CD8-positive, alpha-beta memory T cell (primary cell): ENCODE measurements around the gene CC2D2A. TPM values are rescaled to one million over a fixed set of nuclear protein-coding genes. Genes with fewer than 3 reads are reported as not detected.

ENCODE experiments used
- CTCF ChIA-PET: fragments of 350-600 bp; sonication (Branson Sonifier 250); formaldehyde crosslinking; loops from one replicate; lab custom pipeline; 2021; ENCODE audit warnings: antibody characterized with exemption; lab: Charles Lee
- POLR2A ChIA-PET: fragments of 350-600 bp; sonication (Branson Sonifier 250); formaldehyde crosslinking; loops from one replicate; lab custom pipeline; 2021; ENCODE audit warnings: antibody characterized with exemption; lab: Charles Lee
- DNase-seq, 5 donors: peaks; one replicate each; pipeline versions ENCODE4 v3.0.0 to v3.0.0-alpha.2; 2020 to 2022; ENCODE audit warnings: mixed read lengths in 1 of 5
- H3K27ac ChIP-seq: one replicate; pipeline ENCODE4 v1.7.0; 2013; ENCODE audit warnings: low read depth, mild to moderate bottlenecking, low read length, moderate library complexity
- H3K27me3 ChIP-seq: 2 replicates; pipeline ENCODE4 v1.7.0; 2013; ENCODE audit warnings: low read length, mild to moderate bottlenecking; ENCODE audit not compliant: insufficient read depth, poor library complexity, severe bottlenecking
- H3K36me3 ChIP-seq: 2 replicates; pipeline ENCODE4 v1.7.0; 2013; ENCODE audit warnings: mild to moderate bottlenecking, low read length, moderate library complexity; ENCODE audit not compliant: insufficient read depth
- H3K4me1 ChIP-seq: 2 replicates; pipeline ENCODE4 v1.7.0; 2013; ENCODE audit warnings: mild to moderate bottlenecking, low read length, moderate library complexity; ENCODE audit not compliant: insufficient read depth
- H3K4me3 ChIP-seq: 2 replicates; pipeline ENCODE4 v1.7.0; 2013; ENCODE audit warnings: mild to moderate bottlenecking, low read length
- H3K9me3 ChIP-seq: 2 replicates; pipeline ENCODE4 v1.7.0; 2013; ENCODE audit warnings: mild to moderate bottlenecking, low read length
- H3K27ac Mint-ChIP-seq, 8 donors: one replicate each; pipeline ENCODE4 v1.8.0; 2020 to 2021; ENCODE audit warnings: mixed read lengths in 8 of 8, mild to moderate bottlenecking in 6 of 8, inconsistent platforms in 3 of 8, moderate library complexity in 3 of 8
- H3K27me3 Mint-ChIP-seq, 2 donors: one replicate each; pipeline ENCODE4 v1.8.0; 2020 to 2021; ENCODE audit warnings: mixed read lengths in 2 of 2, mild to moderate bottlenecking in 1 of 2, moderate library complexity in 1 of 2
- H3K36me3 Mint-ChIP-seq, 3 donors: one replicate each; pipeline ENCODE4 v1.8.0; 2020 to 2021; ENCODE audit warnings: mixed read lengths in 3 of 3, inconsistent platforms in 1 of 3, mild to moderate bottlenecking in 1 of 3
- H3K4me1 Mint-ChIP-seq, 3 donors: one replicate each; pipeline ENCODE4 v1.8.0; 2020 to 2021; ENCODE audit warnings: mixed read lengths in 3 of 3, inconsistent platforms in 1 of 3, mild to moderate bottlenecking in 1 of 3
- H3K4me3 Mint-ChIP-seq, 7 donors: one replicate each; pipeline ENCODE4 v1.8.0; 2020 to 2021; ENCODE audit warnings: mixed read lengths in 7 of 7, mild to moderate bottlenecking in 6 of 7, moderate library complexity in 4 of 7, inconsistent platforms in 2 of 7
- H3K9me3 Mint-ChIP-seq, 5 donors: one replicate each; pipeline ENCODE4 v1.8.0; 2020 to 2022; ENCODE audit warnings: mixed read lengths in 5 of 5, mild to moderate bottlenecking in 3 of 5, moderate library complexity in 2 of 5, inconsistent platforms in 1 of 5
- polyA plus RNA-seq: library from polyadenylated mRNA; unstranded; fragments of 300-500 nt; fragmentation: Illumina TruSeq; gene quantifications from one replicate; pipeline ENCODE4 v1.2.3, GENCODE V29; 2021
- total RNA-seq, 2 experiments: library from RNA; stranded (reverse); gene quantifications; one replicate each; pipeline ENCODE4 v1.2.3, GENCODE V29; 2021

CC2D2A gene
- total and polyA plus RNA-seq, 3 experiments from 2014 or later = 0.14 TPM; not detected in 2

DNA sequence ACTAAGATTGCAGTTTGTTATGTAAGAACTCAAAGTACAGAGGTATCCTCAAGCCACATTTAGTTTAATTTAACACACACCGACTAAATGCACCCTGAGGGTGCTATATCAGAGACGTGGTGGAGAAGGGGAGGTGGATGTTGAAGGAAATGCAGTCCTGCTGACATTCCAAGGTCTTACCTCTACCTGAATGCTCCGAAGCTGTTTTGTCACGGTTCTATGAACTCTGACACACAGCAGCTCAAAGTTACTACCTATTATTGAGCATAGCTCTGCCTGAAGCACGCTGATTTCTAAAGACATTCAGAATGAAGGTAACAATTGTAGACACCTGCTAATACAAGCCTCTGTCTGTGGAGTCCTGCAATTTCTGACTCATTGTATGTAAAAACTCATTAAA is 6.7 kb downstream of the CC2D2A start:
- Histone ChIP-seq H3K27ac (no peak overlapping the region), H3K36me3 (no peaks in the 10 kb centered on the region), H3K27me3 (no peaks in the 10 kb centered on the region), H3K9me3 (no peaks in the 10 kb centered on the region), H3K4me1 (no peaks in the 10 kb centered on the region), H3K4me3 (no peak overlapping the region)
- no peak overlapping the region for H3K27ac Mint-ChIP-seq
- ChIA-PET POLR2A (no interaction called here), CTCF (interaction anchor here (1.5 kb wide), 1 partner anchor 19 kb away, joined by 7 read pairs; no protein-coding TSS in a partner anchor)
- no peaks in the 10 kb centered on the region for H3K4me1 Mint-ChIP-seq
- peaks cover 0 to 2% (median 0%) of the 10 kb centered on the region in 3 donors for H3K36me3 Mint-ChIP-seq
- H3K4me3 Mint-ChIP-seq = no peak overlapping the region
- DNase-seq = no peak
- no peaks in the 10 kb centered on the region for H3K9me3 Mint-ChIP-seq
- H3K27me3 Mint-ChIP-seq = peaks cover 0 to 2% of the 10 kb centered on the region in 2 donors

DNA sequence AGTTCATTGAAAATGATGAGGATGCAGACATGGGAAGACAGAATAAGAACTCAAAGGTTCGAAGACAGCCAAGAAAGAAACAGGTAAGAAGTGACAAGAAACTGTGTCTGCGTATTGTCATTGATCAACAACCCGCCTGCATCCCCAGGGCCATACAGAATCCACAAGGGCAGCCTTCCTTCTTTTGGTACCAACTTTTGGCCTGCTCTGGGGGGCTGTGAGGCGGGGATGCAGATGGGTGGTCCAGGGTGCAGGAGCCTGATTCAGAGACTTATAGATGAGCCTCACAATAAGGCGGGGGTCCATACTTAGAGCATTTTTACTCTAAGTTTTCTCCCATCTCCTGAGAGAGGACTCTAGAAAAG is 9.0 kb downstream of the CC2D2A start:
- Mint-ChIP-seq H3K9me3 (peaks cover 0 to 2% (median 0%) of the 10 kb centered on the region in 5 donors), H3K27me3 (peaks cover 0 to 2% of the 10 kb centered on the region in 2 donors), H3K27ac (no peak overlapping the region), H3K36me3 (peaks cover 0 to 2% (median under 1%) of the 10 kb centered on the region in 3 donors), H3K4me1 (no peaks in the 10 kb centered on the region), H3K4me3 (no peak overlapping the region)
- Histone ChIP-seq H3K36me3 (no peaks in the 10 kb centered on the region), H3K4me3 (no peak overlapping the region), H3K27ac (no peak overlapping the region), H3K9me3 (no peaks in the 10 kb centered on the region), H3K4me1 (no peaks in the 10 kb centered on the region), H3K27me3 (no peaks in the 10 kb centered on the region)
- ChIA-PET CTCF (no interaction called here), POLR2A (no interaction called here)
- DNase-seq = no peak

DNA sequence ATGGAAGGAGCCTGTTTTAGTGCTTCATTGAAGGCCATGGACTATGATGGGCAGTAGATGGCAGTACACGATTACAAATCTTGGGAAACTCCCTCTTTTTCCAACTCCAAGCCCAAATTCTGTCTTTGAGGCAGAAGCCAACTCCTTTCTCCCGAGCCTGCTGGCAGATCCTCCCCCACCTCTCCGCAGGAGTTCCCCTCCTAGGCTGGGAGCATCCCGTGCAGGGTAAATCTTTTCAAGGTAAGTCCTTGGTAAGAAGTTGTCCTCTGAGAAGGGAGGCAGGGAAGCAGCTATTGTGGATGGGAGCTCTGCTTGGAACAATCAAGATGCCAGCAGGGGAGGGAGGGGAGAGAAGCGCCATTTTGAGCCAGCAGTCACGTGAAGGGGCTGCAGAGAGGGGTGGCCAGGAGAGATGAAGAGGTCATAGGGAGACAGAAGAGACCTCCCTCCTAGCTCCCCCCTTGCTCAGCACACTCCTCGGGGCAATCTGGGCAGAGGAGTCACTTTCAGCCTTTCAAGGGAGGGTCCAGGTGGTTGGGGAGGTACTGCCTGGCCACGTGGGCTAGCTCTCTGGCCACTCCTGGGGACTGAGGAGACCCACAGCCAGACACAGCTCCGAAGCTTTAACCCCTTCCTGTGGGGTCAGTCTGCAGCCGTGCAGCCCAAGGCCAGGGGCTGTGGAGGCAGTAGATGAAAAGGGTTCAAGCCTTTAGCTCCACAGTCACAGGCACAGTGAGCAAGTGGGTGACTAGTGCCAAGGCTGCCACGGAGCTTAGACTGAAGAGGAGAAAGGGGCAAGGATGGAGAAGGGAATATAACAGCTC is 9.6 kb downstream of the CC2D2A start:
- no peak for DNase-seq
- Histone ChIP-seq H3K9me3 (no peaks in the 10 kb centered on the region), H3K36me3 (no peaks in the 10 kb centered on the region), H3K27ac (no peak overlapping the region), H3K4me3 (no peak overlapping the region), H3K4me1 (no peaks in the 10 kb centered on the region), H3K27me3 (no peaks in the 10 kb centered on the region)
- Mint-ChIP-seq H3K36me3 (peaks cover 0 to 6% (median 2%) of the 10 kb centered on the region in 3 donors), H3K4me1 (no peaks in the 10 kb centered on the region), H3K4me3 (no peak overlapping the region), H3K9me3 (peaks cover 0 to 4% (median 4%) of the 10 kb centered on the region in 5 donors), H3K27ac (no peak overlapping the region), H3K27me3 (peaks cover 0 to 2% of the 10 kb centered on the region in 2 donors)
- ChIA-PET CTCF (no interaction called here), POLR2A (no interaction called here)

DNA sequence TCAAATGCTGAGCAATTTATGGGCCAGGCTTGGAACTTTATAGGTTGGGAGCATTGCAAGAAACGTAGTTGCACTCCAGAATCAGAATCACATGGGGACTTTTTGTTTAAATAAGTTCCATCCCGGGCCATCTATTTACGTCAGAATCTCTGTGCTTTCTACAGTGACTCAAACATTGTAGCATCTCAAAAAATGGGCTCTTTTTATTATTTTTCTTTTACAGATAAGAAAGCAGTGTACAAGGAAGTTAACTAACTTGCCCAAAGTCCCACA is 10.2 kb downstream of the CC2D2A start:
- Mint-ChIP-seq H3K4me3 (no peak overlapping the region), H3K4me1 (no peaks in the 10 kb centered on the region), H3K27ac (no peak overlapping the region), H3K36me3 (peaks cover 0 to 11% (median 2%) of the 10 kb centered on the region in 3 donors), H3K27me3 (peaks cover 0 to 2% of the 10 kb centered on the region in 2 donors), H3K9me3 (peaks cover 0 to 6% (median 4%) of the 10 kb centered on the region in 5 donors)
- CTCF ChIA-PET = no interaction called here
- Histone ChIP-seq H3K9me3 (no peaks in the 10 kb centered on the region), H3K27ac (no peak overlapping the region), H3K4me1 (no peaks in the 10 kb centered on the region), H3K36me3 (no peaks in the 10 kb centered on the region), H3K27me3 (no peaks in the 10 kb centered on the region), H3K4me3 (no peak overlapping the region)
- POLR2A ChIA-PET = no interaction called here
- DNase-seq = no peak

DNA sequence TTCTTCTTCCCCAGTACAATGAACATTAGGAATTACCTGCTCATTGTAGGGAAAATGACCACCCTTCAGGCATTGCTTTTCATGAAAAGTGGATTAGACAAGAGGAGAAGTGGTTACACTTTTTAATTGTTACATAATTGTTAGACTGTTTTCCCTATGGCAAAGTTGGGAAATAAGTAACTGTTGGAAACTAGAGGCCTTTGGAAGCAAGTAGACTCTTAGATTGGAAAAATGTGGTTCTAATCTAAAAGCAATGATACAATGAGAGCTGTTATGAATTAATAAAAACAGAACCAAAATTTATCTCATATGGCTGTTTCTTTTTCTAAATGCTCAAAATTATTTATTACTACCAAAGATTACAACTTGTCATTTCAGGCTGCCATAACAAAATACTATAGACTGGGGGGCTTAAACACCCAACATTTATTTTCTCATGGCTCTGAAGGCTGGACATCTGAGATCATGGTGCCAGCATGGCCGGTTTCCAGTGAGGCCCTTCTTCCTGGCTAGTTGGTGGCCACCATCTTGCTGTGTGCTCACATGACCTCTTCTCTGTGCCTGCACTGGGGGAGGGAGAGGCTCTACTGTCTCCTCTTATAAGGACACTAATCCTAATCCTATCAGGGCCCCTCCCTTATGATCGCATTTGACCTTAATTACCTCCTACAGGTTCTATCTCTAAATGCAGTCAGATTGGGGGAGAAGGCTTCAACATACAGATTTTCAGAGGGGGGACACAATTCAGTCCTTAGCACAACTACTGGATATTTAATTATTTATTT is 12.5 kb downstream of the CC2D2A start:
- Histone ChIP-seq H3K4me3 (no peak overlapping the region), H3K36me3 (no peaks in the 10 kb centered on the region), H3K4me1 (no peaks in the 10 kb centered on the region), H3K9me3 (no peaks in the 10 kb centered on the region), H3K27ac (no peak overlapping the region), H3K27me3 (no peaks in the 10 kb centered on the region)
- POLR2A ChIA-PET = no interaction called here
- no peaks in the 10 kb centered on the region for H3K4me1 Mint-ChIP-seq
- H3K9me3 Mint-ChIP-seq = peaks cover 15 to 22% (median 16%) of the 10 kb centered on the region in 5 donors
- DNase-seq = no peak
- peaks cover 0 to 24% (median 2%) of the 10 kb centered on the region in 3 donors for H3K36me3 Mint-ChIP-seq
- peaks cover 0 to 3% of the 10 kb centered on the region in 2 donors for H3K27me3 Mint-ChIP-seq
- CTCF ChIA-PET = no interaction called here
- H3K27ac Mint-ChIP-seq = no peak overlapping the region
- H3K4me3 Mint-ChIP-seq = no peak overlapping the region

DNA sequence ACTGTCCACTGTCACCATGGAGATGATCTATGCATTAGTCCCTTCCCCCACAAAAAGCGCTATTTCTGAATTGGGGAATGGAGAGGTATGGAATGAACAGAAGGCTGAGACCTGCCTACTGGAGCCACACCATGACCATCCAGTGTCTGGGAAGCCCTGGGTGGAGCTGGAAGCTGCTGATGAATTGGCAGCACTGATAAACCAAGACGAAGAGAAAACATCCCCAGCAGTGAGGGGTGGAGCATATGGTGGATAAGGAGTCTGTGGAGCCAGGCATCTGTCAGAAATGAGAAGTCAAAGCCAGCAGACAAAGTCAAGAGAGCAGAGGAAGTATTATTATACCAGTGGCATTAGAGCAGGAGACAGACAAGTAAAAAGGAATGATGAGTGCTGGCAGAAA is 13.2 kb downstream of the CC2D2A start:
- DNase-seq = no peak
- Histone ChIP-seq H3K9me3 (no peaks in the 10 kb centered on the region), H3K27me3 (no peaks in the 10 kb centered on the region), H3K4me3 (no peak overlapping the region), H3K27ac (no peak overlapping the region), H3K4me1 (no peaks in the 10 kb centered on the region), H3K36me3 (no peaks in the 10 kb centered on the region)
- Mint-ChIP-seq H3K36me3 (peaks cover 0 to 31% (median 2%) of the 10 kb centered on the region in 3 donors), H3K27ac (no peak overlapping the region), H3K4me3 (no peak overlapping the region), H3K9me3 (peaks cover 19 to 26% (median 21%) of the 10 kb centered on the region in 5 donors), H3K27me3 (peaks cover 0 to 3% of the 10 kb centered on the region in 2 donors), H3K4me1 (no peaks in the 10 kb centered on the region)
- ChIA-PET POLR2A (no interaction called here), CTCF (no interaction called here)

DNA sequence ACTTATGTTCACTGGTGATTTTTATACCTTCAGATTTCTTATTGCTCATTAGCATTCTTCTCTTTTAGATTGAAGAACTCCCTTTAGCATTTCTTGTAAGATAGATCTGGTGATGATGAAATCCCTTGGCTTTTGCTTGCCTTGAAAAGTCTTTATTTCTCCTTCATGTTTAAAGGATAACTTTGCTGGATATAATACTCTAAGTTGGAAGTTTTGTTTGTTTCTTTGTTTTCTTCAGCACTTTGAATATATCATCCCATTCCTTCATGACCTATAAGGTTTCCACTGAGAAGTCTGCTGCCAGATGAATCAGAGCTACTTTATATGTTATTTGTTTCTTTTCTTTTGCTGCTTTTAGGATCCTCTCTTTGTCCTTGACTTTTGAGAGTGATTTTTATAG is 18.5 kb downstream of the CC2D2A start:
- no peaks in the 10 kb centered on the region for H3K9me3 ChIP-seq
- Mint-ChIP-seq H3K4me1 (no peaks in the 10 kb centered on the region), H3K27ac (no peak overlapping the region), H3K27me3 (peaks cover 0 to 3% of the 10 kb centered on the region in 2 donors), H3K9me3 (peaks cover 24 to 47% (median 40%) of the 10 kb centered on the region in 5 donors), H3K36me3 (peaks cover 0 to 58% (median 3%) of the 10 kb centered on the region in 3 donors), H3K4me3 (no peak overlapping the region)
- no peaks in the 10 kb centered on the region for H3K27me3 ChIP-seq
- no peak for DNase-seq
- H3K36me3 ChIP-seq = no peaks in the 10 kb centered on the region
- no peak overlapping the region for H3K4me3 ChIP-seq
- ChIA-PET CTCF (no interaction called here), POLR2A (no interaction called here)
- H3K4me1 ChIP-seq = no peaks in the 10 kb centered on the region
- H3K27ac ChIP-seq = no peak overlapping the region
